Neural cell (in vitro differentiated cells): ENCODE measurements around the gene CFAP210.

Experiments
- EZH2 ChIP-seq: fragments of 200-600, 300-800 bp; shearing (Covaris generic), sonication (generic); IDR thresholded peaks from 2 replicates; pipeline ENCODE4 v1.6.1; 2014; ENCODE audit warnings: antibody characterized with exemption, low read length, borderline replicate concordance, mild to moderate bottlenecking; ENCODE audit not compliant: insufficient read depth, poor library complexity, severe bottlenecking
- MXI1 ChIP-seq: fragments of 450-650 bp; conservative IDR thresholded peaks from 2 replicates; pipeline ENCODE4 v1.6.1; 2014; ENCODE audit warnings: antibody characterized with exemption, mild to moderate bottlenecking; ENCODE audit not compliant: poor library complexity, severe bottlenecking
- POLR2AphosphoS5 ChIP-seq: IDR thresholded peaks from 2 replicates; pipeline ENCODE4 v1.6.1; 2012
- TF ChIP-seq, protein P1 (sequence below): fragments of 450-650 bp; IDR thresholded peaks from 2 replicates; pipeline ENCODE4 v1.5.1; 2014; ENCODE audit warnings: antibody characterized with exemption, mild to moderate bottlenecking, moderate library complexity; ENCODE audit not compliant: poor library complexity, severe bottlenecking

DNA sequence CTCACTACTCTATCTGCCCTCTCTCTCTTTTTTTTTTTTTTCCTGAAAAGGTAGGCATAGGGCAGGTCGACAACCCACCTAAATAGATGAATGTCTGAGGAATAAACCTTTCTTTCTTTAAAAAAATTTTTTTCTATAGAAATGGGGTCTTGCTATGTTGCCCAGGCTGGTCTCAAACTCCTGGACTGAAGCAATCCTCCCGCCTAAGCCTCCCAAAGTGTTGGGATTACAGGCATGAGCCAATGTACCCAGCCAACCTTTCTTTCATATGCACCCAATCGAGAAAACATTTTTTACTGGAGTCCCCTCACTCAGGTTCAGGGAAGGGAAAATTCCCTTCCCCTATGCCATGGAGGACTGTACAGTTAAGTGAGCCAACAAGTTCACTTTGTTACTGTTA lies 31.0 kb downstream of the CFAP210 start:
- TF ChIP-seq, protein P1, sequence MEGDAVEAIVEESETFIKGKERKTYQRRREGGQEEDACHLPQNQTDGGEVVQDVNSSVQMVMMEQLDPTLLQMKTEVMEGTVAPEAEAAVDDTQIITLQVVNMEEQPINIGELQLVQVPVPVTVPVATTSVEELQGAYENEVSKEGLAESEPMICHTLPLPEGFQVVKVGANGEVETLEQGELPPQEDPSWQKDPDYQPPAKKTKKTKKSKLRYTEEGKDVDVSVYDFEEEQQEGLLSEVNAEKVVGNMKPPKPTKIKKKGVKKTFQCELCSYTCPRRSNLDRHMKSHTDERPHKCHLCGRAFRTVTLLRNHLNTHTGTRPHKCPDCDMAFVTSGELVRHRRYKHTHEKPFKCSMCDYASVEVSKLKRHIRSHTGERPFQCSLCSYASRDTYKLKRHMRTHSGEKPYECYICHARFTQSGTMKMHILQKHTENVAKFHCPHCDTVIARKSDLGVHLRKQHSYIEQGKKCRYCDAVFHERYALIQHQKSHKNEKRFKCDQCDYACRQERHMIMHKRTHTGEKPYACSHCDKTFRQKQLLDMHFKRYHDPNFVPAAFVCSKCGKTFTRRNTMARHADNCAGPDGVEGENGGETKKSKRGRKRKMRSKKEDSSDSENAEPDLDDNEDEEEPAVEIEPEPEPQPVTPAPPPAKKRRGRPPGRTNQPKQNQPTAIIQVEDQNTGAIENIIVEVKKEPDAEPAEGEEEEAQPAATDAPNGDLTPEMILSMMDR = no peak
- TF ChIP-seq POLR2AphosphoS5 = no peak
- TF ChIP-seq EZH2 = no peak
- no peak for TF ChIP-seq MXI1
